Mesenchymal stem cell (in vitro differentiated cells and primary cell): ENCODE results near the gene SDR39U1.

ENCODE experiments used
- DNase-seq: peaks from one replicate; pipeline ENCODE4 v3.0.0-alpha.2; 2013
- H2AFZ ChIP-seq: one replicate; pipeline ENCODE4 v1.6.1; 2013; ENCODE audit warnings: low read depth, mild to moderate bottlenecking, control low read depth, inconsistent platforms, low read length, moderate library complexity
- H2AK5ac ChIP-seq: 2 replicates; pipeline ENCODE4 v1.6.1; 2013; ENCODE audit warnings: low read length, moderate library complexity, mild to moderate bottlenecking, inconsistent platforms; ENCODE audit not compliant: severe bottlenecking
- H2BK120ac ChIP-seq: one replicate; pipeline ENCODE4 v1.6.1; 2013; ENCODE audit warnings: low read depth, mild to moderate bottlenecking, inconsistent platforms, low read length, moderate library complexity
- H2BK12ac ChIP-seq, 2 experiments: one replicate each; pipeline ENCODE4 v1.6.1; 2013; ENCODE audit warnings: inconsistent platforms in 2 of 2, low read length in 2 of 2, mild to moderate bottlenecking in 2 of 2, moderate library complexity in 2 of 2, control low read depth in 1 of 2
- H2BK15ac ChIP-seq: one replicate; pipeline ENCODE4 v1.6.1; 2013; ENCODE audit warnings: mild to moderate bottlenecking, low read depth, inconsistent platforms; ENCODE audit not compliant: poor library complexity, severe bottlenecking
- H2BK5ac ChIP-seq: 2 replicates; pipeline ENCODE4 v1.6.1; 2013; ENCODE audit warnings: low read depth, mild to moderate bottlenecking, low read length, control low read depth, inconsistent platforms; ENCODE audit not compliant: poor library complexity, severe bottlenecking
- H3K14ac ChIP-seq, 2 experiments: one replicate each; pipeline ENCODE4 v1.6.1; 2013; ENCODE audit warnings: inconsistent platforms in 2 of 2, low read length in 2 of 2, control low read depth in 1 of 2, mild to moderate bottlenecking in 1 of 2, moderate library complexity in 1 of 2
- H3K18ac ChIP-seq, 2 experiments: one replicate each; pipeline ENCODE4 v1.6.1; 2013; ENCODE audit warnings: inconsistent platforms in 2 of 2, low read length in 2 of 2, control low read depth in 1 of 2, low read depth in 1 of 2, mild to moderate bottlenecking in 1 of 2
- H3K23ac ChIP-seq, 2 experiments: one replicate each; pipeline ENCODE4 v1.6.1; 2013; ENCODE audit warnings: inconsistent platforms in 2 of 2, low read length in 2 of 2, mild to moderate bottlenecking in 2 of 2, moderate library complexity in 2 of 2, control low read depth in 1 of 2
- H3K27ac ChIP-seq: 2 replicates; pipeline ENCODE4 v1.5.1; 2013; ENCODE audit warnings: mild to moderate bottlenecking, moderate library complexity, low read length, control low read depth, inconsistent platforms; ENCODE audit not compliant: poor library complexity, severe bottlenecking
- H3K27me3 ChIP-seq, 2 experiments: 2 replicates each; pipeline versions ENCODE4 v1.6.1 to v1.7.0; 2013; ENCODE audit warnings: low read length in 2 of 2, mild to moderate bottlenecking in 2 of 2, moderate library complexity in 2 of 2, control low read depth in 1 of 2, inconsistent platforms in 1 of 2; ENCODE audit not compliant: control insufficient read depth in 1 of 2, insufficient read depth in 1 of 2
- H3K36me3 ChIP-seq, 2 experiments: 2 replicates each; pipeline versions ENCODE4 v1.6.1 to v1.7.0; 2013; ENCODE audit warnings: low read length in 2 of 2, control low read depth in 1 of 2, inconsistent platforms in 1 of 2, low read depth in 1 of 2, mild to moderate bottlenecking in 1 of 2; ENCODE audit not compliant: insufficient read depth in 2 of 2, control insufficient read depth in 1 of 2
- H3K4ac ChIP-seq, 2 experiments: one replicate each; pipeline ENCODE4 v1.6.1; 2013; ENCODE audit warnings: inconsistent platforms in 2 of 2, low read length in 2 of 2, mild to moderate bottlenecking in 2 of 2, moderate library complexity in 2 of 2, control low read depth in 1 of 2, low read depth in 1 of 2
- H3K4me1 ChIP-seq: 2 replicates; pipeline ENCODE4 v1.6.1; 2013; ENCODE audit warnings: low read depth, low read length, control low read depth; ENCODE audit not compliant: control insufficient read depth, insufficient read depth
- H3K4me2 ChIP-seq: 2 replicates; pipeline ENCODE4 v1.6.1; 2013; ENCODE audit warnings: low read length, mild to moderate bottlenecking, inconsistent platforms; ENCODE audit not compliant: poor library complexity, severe bottlenecking
- H3K4me3 ChIP-seq, 2 experiments: 2 replicates each; pipeline versions ENCODE4 v1.5.1 to v1.7.0; 2013; ENCODE audit warnings: low read length in 2 of 2, mild to moderate bottlenecking in 2 of 2, control low read depth in 1 of 2, low read depth in 1 of 2; ENCODE audit not compliant: insufficient read depth in 1 of 2
- H3K79me1 ChIP-seq: replicated peaks from 2 replicates; pipeline ENCODE4 v1.6.1; 2013; ENCODE audit warnings: mild to moderate bottlenecking, control low read depth, low read length, inconsistent platforms; ENCODE audit not compliant: poor library complexity, severe bottlenecking
- H3K9ac ChIP-seq: 2 replicates; pipeline ENCODE4 v1.7.0; 2013; ENCODE audit warnings: mild to moderate bottlenecking, low read length, moderate library complexity
- H3K9me3 ChIP-seq: 2 replicates; pipeline ENCODE4 v1.7.0; 2013; ENCODE audit warnings: mild to moderate bottlenecking, low read length; ENCODE audit not compliant: control insufficient read depth
- H4K8ac ChIP-seq: one replicate; pipeline ENCODE4 v1.6.1; 2013; ENCODE audit warnings: inconsistent platforms, mild to moderate bottlenecking, low read length, moderate library complexity
- H4K91ac ChIP-seq: one replicate; pipeline ENCODE4 v1.6.1; 2013; ENCODE audit warnings: mild to moderate bottlenecking, low read length, inconsistent platforms
- WGBS: methylation state at CpG from one replicate; pipeline ENCODE4 v1.1.7; 2013; ENCODE audit warnings: mixed read lengths; 5-methylcytosine and 5-hydroxymethylcytosine counted together

The SDR39U1 gene

DNA sequence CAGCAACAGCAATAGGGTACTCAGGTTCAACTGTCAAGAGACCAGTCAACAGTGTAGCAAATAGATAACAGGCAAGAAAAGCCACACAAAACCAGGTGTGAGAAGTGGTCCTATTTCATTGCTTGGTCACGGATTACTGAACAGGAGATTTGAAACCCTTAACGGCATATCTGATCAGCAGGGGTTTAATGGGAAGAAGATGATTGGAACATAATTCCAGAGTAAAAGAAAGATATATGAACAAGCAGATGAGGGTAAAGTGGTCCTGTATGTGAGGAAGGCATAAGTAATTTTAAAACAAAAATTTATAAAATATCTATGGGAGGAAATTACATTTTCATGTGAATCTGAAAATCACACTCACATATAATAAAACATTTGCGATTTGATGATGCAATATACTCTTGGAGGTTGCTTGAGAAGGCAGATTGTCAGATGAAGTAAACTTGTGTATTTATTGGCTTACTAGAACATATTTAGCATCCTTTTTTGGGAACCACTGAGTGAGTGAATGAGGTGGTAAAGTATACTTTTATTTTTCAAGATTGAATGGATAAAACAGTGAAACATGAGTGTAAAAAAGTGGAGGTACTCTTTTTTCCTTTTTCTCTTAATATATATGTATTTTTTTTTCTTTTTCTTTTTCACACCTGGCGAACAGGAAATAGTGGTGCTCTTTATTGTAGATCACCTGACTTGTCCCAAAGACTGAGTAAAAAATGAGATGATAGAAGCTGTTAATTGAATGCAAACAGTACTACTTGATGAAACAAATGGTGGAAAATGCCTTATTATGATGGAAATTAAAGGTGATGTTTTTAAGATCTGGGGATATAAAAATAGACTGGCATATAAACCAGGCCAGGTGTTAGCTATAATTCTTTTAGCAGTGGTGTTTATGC, 21.6 kb upstream of the SDR39U1 start:
- H2BK12ac ChIP-seq = no peak overlapping the region
- H3K18ac ChIP-seq = no peak overlapping the region
- H2BK15ac ChIP-seq = no peak overlapping the region
- H3K79me1 ChIP-seq = no peaks in the 10 kb centered on the region
- H3K27me3 ChIP-seq = no peaks in the 10 kb centered on the region
- H2AK5ac ChIP-seq = no peak overlapping the region
- no peak overlapping the region for H3K9ac ChIP-seq
- H2BK5ac ChIP-seq = no peak overlapping the region
- no peak overlapping the region for H3K4ac ChIP-seq
- H2AFZ ChIP-seq = no peak overlapping the region
- H4K91ac ChIP-seq = no peak overlapping the region
- H3K27ac ChIP-seq = no peak overlapping the region
- H4K8ac ChIP-seq = no peak overlapping the region
- H2BK120ac ChIP-seq = no peak overlapping the region
- H3K4me3 ChIP-seq = no peak overlapping the region
- H3K36me3 ChIP-seq = no peaks in the 10 kb centered on the region
- no peaks in the 10 kb centered on the region for H3K4me1 ChIP-seq
- H3K9me3 ChIP-seq = no peaks in the 10 kb centered on the region
- no peak for DNase-seq
- no peak overlapping the region for H3K14ac ChIP-seq
- 65% methylated on average over 3 of the region's 4 CpGs for WGBS
- no peak overlapping the region for H3K4me2 ChIP-seq
- no peak overlapping the region for H3K23ac ChIP-seq

DNA sequence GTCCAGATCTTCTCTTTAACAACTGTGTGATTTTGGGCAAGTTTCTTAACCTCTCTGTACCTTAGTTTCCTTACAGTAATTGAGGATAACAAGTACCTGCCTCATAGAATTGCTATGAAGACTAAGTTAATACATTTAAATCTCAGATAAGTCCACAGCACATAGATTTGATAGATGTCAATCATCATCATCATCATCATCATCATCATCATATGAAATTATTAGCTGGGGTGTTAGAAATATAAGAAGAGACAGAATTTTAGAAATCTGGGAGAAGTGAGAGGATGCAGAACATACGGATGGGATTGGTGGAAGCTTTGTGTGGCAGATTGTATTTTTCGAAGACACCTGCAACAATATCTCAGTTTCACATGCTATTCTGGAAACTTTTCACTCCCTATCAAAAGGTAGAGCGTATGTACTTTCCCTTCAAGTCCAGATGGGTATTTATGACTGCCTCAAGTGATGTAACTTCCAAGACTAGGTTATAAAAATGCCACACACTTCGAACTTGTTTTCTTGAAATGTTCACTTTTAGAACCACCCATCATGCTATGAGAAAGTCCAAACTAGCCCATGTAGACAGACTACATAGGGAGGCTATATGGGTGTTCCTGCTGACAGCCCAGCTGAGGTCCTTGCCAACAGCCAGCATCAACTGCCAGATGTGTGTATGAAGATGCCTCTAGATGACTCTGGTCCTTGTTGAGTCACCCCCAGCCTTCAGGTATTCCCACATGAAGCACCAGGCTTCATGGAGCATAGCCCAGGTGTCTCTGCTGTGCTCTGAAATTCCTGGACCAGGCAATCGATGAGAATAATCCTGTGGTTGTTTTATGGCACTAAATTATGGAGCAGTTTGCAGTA, 20.7 kb upstream of the SDR39U1 start:
- H3K4me1 ChIP-seq = no peaks in the 10 kb centered on the region
- no peak for DNase-seq
- H4K91ac ChIP-seq = no peak overlapping the region
- no peak overlapping the region for H3K27ac ChIP-seq
- no peak overlapping the region for H2BK120ac ChIP-seq
- no peak overlapping the region for H3K4me2 ChIP-seq
- no peak overlapping the region for H3K4ac ChIP-seq
- no peak overlapping the region for H3K23ac ChIP-seq
- no peaks in the 10 kb centered on the region for H3K9me3 ChIP-seq
- H2BK5ac ChIP-seq = no peak overlapping the region
- H2BK15ac ChIP-seq = no peak overlapping the region
- no peak overlapping the region for H4K8ac ChIP-seq
- H2BK12ac ChIP-seq = no peak overlapping the region
- H3K14ac ChIP-seq = no peak overlapping the region
- no peak overlapping the region for H3K4me3 ChIP-seq
- H3K79me1 ChIP-seq = no peaks in the 10 kb centered on the region
- no peaks in the 10 kb centered on the region for H3K27me3 ChIP-seq
- no peaks in the 10 kb centered on the region for H3K36me3 ChIP-seq
- 52% methylated on average over 4 of the region's 5 CpGs for WGBS
- H2AFZ ChIP-seq = no peak overlapping the region
- no peak overlapping the region for H3K9ac ChIP-seq
- no peak overlapping the region for H3K18ac ChIP-seq
- H2AK5ac ChIP-seq = no peak overlapping the region

DNA sequence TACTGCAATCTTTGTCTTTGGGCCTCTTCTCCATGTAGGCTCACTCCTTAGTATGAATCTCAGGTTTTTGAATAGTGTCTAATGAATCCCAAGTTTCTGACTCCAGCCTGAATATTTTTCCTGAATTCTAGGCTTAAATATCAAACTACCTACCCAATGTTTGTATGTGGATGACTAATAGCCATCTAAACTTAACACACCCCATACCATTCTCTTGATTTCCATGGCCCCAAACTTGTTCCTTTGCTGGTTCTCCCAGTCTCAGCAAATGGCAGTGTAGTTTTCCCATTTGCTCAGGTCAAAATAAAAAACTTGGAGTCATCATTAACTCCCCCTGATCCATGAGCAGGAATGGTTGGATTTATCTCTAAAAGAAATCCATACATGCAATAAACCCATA, 18.8 kb upstream of the SDR39U1 start:
- Histone ChIP-seq H4K91ac (no peak overlapping the region), H3K4ac (no peak overlapping the region), H2BK12ac (no peak overlapping the region), H3K9me3 (peaks cover 7% of the 10 kb centered on the region), H3K9ac (no peak overlapping the region), H2BK120ac (no peak overlapping the region), H2BK5ac (no peak overlapping the region), H3K27ac (no peak overlapping the region), H3K79me1 (no peaks in the 10 kb centered on the region), H2BK15ac (no peak overlapping the region), H2AK5ac (no peak overlapping the region), H3K4me1 (no peaks in the 10 kb centered on the region), H3K27me3 (no peaks in the 10 kb centered on the region), H3K4me2 (no peak overlapping the region), H3K4me3 (no peak overlapping the region), H2AFZ (no peak overlapping the region), H3K18ac (no peak overlapping the region), H3K23ac (no peak overlapping the region), H4K8ac (no peak overlapping the region), H3K36me3 (peaks cover 0 to 4% of the 10 kb centered on the region in 2 experiments), H3K14ac (no peak overlapping the region)
- DNase-seq = no peak

DNA sequence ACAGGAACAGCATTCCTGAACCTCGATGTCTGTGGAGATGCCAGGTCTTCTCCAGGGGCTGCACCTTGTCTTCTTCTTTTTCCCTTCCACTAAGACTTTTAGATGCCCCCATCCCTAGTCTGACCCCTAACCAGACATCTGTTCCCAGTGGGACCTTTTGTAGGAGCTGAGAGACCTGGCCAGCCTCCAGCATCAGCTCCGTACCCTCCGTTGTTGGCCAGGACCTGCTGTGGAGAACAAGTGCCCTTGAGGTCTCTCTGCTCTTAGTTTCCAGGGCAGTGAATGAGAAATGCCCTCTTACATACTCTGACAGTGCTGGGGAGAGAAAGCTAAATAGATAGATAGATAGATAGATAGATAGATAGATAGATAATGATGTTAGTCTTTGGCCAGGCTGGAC, 16.8 kb upstream of the SDR39U1 start:
- no peak for DNase-seq
- Histone ChIP-seq H2AK5ac (no peak overlapping the region), H3K4me3 (no peak overlapping the region), H3K27me3 (no peaks in the 10 kb centered on the region), H3K27ac (no peak overlapping the region), H3K79me1 (no peaks in the 10 kb centered on the region), H3K4ac (no peak overlapping the region), H2BK120ac (no peak overlapping the region), H3K14ac (peak overlapping the region in 1 of 2 experiments; percentile 22), H3K9me3 (peaks cover 11% of the 10 kb centered on the region), H4K91ac (no peak overlapping the region), H3K18ac (no peak overlapping the region), H3K23ac (no peak overlapping the region), H2BK15ac (no peak overlapping the region), H3K4me1 (no peaks in the 10 kb centered on the region), H3K4me2 (no peak overlapping the region), H2BK12ac (no peak overlapping the region), H2BK5ac (no peak overlapping the region), H3K9ac (no peak overlapping the region), H4K8ac (no peak overlapping the region), H2AFZ (no peak overlapping the region), H3K36me3 (peaks cover 0 to 4% of the 10 kb centered on the region in 2 experiments)
- 92% methylated on average over 3 of the region's 3 CpGs for WGBS
